ENCODE data around the gene CELSR3. TPM values are rescaled to one million over a fixed set of nuclear protein-coding genes. Genes with fewer than 3 reads are reported as not detected.

CELSR3 gene
- total and polyA plus RNA-seq, 9 donors, result 0.23 to 3.4 (median 0.69) TPM

DNA sequence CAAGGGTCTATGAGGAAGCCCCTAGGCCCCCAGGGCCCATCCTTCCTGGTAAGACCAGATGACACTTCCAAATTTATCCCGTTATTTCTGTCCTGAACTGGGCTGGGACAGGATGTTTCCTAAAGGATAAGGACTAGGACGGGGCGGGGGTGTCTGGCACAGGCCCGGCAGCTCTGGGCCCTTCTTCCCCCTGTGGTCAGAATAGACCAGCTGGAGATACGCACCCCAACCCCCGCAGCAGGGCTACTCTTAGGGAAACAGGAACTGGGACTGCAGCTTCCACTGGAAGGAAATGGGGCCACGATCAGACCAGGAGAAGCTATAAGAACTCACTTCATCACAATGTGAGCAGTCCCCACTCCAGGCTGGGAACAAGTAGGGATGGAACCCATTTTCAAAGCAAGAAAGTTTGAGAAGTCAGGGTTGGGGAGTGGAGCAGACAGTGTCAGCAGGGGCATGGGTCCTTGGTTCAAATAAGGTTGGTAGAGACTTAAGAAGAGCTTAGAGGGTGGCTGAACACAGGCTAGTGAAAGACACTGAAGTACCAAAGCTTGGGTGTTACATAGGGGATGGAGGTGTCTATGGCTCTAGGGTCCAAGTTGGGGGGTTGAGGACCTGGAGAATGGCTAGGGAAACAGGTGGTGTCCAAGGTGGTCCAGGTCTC, 21.9 kb upstream of the CELSR3 start:
- peaks cover 10% of the 10 kb centered on the region for H3K4me1 ChIP-seq (ENCODE audit: insufficient read depth)
- H3K36me3 ChIP-seq, result no peaks in the 10 kb centered on the region
- no peaks in the 10 kb centered on the region for H3K9me3 ChIP-seq
- DNase-seq, result peak; percentile 43 to 79 (median 65)
- peak overlapping the region; percentile 90 for H3K4me3 ChIP-seq
- 5 to 8% (median 5%) methylated on average over 7 of the region's 7 CpGs for WGBS, 3 donors
- no peaks in the 10 kb centered on the region for H3K27me3 ChIP-seq
- intact Hi-C loops (cut with DNase I), result loop anchor here in 1 of 4 donors (10.0 kb wide), 1 partner anchor 220 kb away; a partner anchor contains a TSS
- TF ChIP-seq, protein P1, sequence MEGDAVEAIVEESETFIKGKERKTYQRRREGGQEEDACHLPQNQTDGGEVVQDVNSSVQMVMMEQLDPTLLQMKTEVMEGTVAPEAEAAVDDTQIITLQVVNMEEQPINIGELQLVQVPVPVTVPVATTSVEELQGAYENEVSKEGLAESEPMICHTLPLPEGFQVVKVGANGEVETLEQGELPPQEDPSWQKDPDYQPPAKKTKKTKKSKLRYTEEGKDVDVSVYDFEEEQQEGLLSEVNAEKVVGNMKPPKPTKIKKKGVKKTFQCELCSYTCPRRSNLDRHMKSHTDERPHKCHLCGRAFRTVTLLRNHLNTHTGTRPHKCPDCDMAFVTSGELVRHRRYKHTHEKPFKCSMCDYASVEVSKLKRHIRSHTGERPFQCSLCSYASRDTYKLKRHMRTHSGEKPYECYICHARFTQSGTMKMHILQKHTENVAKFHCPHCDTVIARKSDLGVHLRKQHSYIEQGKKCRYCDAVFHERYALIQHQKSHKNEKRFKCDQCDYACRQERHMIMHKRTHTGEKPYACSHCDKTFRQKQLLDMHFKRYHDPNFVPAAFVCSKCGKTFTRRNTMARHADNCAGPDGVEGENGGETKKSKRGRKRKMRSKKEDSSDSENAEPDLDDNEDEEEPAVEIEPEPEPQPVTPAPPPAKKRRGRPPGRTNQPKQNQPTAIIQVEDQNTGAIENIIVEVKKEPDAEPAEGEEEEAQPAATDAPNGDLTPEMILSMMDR (IDR thresholded peaks at IDR 0.05), result no peak
- TF ChIP-seq EP300 (IDR thresholded peaks at IDR 0.05), result no peak
- no peak for TF ChIP-seq POLR2A (IDR thresholded peaks at IDR 0.05)
- H3K27ac ChIP-seq, result peak overlapping the region; percentile 2 to 23

- no peaks in the 10 kb centered on the region for H3K36me3 ChIP-seq
- TF ChIP-seq, protein P1 (IDR thresholded peaks at IDR 0.05), result no peak
- TF ChIP-seq POLR2A (IDR thresholded peaks at IDR 0.05) (no peak), EP300 (IDR thresholded peaks at IDR 0.05) (no peak)
- WGBS, 3 donors, result 7 to 11% (median 10%) methylated on average over 8 of the region's 8 CpGs
Observed at GRCh38 chr3:48684054-48684349, 21.3 kb upstream of the CELSR3 start.

GRCh38 chr3:48682786-48683185, 20.1 kb upstream of the CELSR3 start:
- Histone ChIP-seq H3K27ac (no peak overlapping the region), H3K9me3 (no peaks in the 10 kb centered on the region), H3K36me3 (no peaks in the 10 kb centered on the region), H3K4me3 (no peak overlapping the region), H3K27me3 (no peaks in the 10 kb centered on the region), H3K4me1 (ENCODE audit: insufficient read depth) (peaks cover 10% of the 10 kb centered on the region)
- intact Hi-C loops (cut with DNase I), result loop anchor here in 1 of 4 donors (10.0 kb wide), 1 partner anchor 218 kb away; a partner anchor contains a TSS
- 73 to 84% (median 74%) methylated on average over 9 of the region's 9 CpGs for WGBS, 3 donors
- TF ChIP-seq POLR2A (IDR thresholded peaks at IDR 0.05) (no peak), EP300 (IDR thresholded peaks at IDR 0.05) (no peak)
- TF ChIP-seq, protein P1 (IDR thresholded peaks at IDR 0.05), result no peak
- no peak for DNase-seq

More at GRCh38 chr3:48684054-48684349, 21.3 kb upstream of the CELSR3 start:
- Histone ChIP-seq H3K27ac (peak overlapping the region; percentile 2 to 23), H3K4me3 (peak overlapping the region; percentile 90), H3K9me3 (no peaks in the 10 kb centered on the region), H3K4me1 (ENCODE audit: insufficient read depth) (peaks cover 10% of the 10 kb centered on the region), H3K27me3 (no peaks in the 10 kb centered on the region)
- no peak for DNase-seq
- intact Hi-C loops (cut with DNase I), result loop anchor here in 1 of 4 donors (10.0 kb wide), 1 partner anchor 219 kb away; a partner anchor contains a TSS

DNA sequence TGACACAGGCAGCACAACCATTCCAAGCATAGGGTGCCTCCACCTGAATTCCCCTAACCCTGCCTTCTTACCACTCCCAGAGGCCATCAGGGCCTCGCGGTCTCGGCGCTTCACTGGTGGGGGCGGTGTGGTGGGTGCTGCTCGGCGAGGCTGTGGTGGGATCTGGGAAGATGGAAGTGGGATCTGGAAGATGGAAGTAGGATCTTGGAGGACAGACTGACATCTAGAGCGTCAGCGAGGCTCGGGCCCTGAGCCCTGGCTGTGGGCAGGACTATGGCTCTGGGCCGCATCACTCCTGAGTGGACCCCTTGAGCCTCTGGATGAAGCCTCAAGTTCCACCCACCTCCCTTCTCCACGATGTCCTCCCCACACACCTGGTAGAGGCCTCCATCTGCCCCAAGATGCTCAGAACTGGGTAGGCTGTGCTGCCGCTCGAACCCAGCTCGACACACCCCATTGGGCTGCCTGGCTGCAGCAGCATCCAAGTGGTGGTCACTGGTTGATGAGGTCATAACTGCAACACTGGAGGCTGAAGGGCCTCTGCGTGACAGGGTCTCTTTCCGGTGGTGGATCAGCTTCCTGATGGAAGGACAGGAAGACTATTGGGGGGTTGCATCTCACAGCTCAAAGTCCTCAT, 19.4 kb upstream of the CELSR3 start:
- Histone ChIP-seq H3K27me3 (no peaks in the 10 kb centered on the region), H3K27ac (no peak overlapping the region), H3K4me1 (ENCODE audit: insufficient read depth) (peaks cover 10% of the 10 kb centered on the region), H3K9me3 (no peaks in the 10 kb centered on the region), H3K36me3 (no peaks in the 10 kb centered on the region), H3K4me3 (no peak overlapping the region)
- 93 to 96% (median 93%) methylated on average over 17 of the region's 17 CpGs for WGBS, 3 donors
- intact Hi-C loops (cut with DNase I), result loop anchor here in 1 of 4 donors (10.0 kb wide), 1 partner anchor 217 kb away; a partner anchor contains a TSS
- DNase-seq, result no peak
- TF ChIP-seq, protein P1 (IDR thresholded peaks at IDR 0.05), result no peak
- TF ChIP-seq EP300 (IDR thresholded peaks at IDR 0.05) (no peak), POLR2A (IDR thresholded peaks at IDR 0.05) (no peak)

Measured in ovary (tissue), 9 donors.